ENCODE measurements around the gene DYNC2H1.
A peak's percentile ranks its signal among the peaks of the same experiment; 100 is the strongest.

The DYNC2H1 gene, protein sequence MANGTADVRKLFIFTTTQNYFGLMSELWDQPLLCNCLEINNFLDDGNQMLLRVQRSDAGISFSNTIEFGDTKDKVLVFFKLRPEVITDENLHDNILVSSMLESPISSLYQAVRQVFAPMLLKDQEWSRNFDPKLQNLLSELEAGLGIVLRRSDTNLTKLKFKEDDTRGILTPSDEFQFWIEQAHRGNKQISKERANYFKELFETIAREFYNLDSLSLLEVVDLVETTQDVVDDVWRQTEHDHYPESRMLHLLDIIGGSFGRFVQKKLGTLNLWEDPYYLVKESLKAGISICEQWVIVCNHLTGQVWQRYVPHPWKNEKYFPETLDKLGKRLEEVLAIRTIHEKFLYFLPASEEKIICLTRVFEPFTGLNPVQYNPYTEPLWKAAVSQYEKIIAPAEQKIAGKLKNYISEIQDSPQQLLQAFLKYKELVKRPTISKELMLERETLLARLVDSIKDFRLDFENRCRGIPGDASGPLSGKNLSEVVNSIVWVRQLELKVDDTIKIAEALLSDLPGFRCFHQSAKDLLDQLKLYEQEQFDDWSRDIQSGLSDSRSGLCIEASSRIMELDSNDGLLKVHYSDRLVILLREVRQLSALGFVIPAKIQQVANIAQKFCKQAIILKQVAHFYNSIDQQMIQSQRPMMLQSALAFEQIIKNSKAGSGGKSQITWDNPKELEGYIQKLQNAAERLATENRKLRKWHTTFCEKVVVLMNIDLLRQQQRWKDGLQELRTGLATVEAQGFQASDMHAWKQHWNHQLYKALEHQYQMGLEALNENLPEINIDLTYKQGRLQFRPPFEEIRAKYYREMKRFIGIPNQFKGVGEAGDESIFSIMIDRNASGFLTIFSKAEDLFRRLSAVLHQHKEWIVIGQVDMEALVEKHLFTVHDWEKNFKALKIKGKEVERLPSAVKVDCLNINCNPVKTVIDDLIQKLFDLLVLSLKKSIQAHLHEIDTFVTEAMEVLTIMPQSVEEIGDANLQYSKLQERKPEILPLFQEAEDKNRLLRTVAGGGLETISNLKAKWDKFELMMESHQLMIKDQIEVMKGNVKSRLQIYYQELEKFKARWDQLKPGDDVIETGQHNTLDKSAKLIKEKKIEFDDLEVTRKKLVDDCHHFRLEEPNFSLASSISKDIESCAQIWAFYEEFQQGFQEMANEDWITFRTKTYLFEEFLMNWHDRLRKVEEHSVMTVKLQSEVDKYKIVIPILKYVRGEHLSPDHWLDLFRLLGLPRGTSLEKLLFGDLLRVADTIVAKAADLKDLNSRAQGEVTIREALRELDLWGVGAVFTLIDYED (N-terminal part only)
- total RNA-seq = 20.4 to 22.0 (median 21.9) reads per million in 3 donors

DNA sequence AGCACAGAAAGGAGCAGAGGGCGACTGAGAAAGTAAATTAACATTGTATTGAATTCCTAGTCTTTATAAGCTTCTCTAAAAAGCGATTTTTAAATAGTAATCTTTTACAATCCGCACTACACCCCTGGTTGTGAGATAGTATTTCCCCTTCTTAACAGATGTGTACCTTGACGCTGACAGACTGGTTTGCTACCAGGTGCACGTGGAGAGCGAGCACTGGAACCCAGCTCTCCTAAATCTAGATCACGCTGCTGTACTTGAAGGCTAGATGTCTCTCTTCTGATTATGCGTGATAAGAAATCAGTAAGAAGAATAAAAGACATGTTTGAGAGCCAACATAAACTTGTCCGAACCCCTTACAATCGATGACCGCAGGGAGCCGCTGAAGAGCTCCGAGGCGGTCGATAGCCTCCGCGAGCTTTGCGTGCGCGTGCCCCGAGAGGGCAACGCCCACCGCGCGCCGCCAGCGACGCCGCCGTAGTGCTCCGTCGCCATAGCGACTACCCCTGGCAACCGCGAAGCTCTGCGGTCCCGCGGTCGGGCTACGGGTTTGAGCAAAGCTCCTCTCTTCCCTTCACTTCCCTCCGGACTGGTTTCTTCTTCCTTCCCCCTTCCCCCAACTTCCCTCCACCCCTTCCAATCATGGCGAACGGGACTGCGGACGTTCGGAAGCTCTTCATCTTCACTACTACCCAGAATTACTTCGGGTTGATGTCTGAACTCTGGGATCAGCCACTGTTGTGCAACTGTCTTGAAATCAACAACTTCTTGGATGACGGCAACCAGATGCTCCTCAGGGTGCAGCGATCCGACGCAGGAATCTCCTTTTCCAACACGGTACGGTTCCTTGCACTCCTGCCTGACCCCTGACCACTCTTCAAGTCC, at the start of gene DYNC2H1:
TSS of gene DYNC2H1 (plus strand) at position 494 of the 885 bp plus-strand sequence. CDS start at position 643, 149 bp downstream.
- H3K4me3 ChIP-seq (ENCODE audit: insufficient read depth, low read depth, low read length, poor library complexity, severe bottlenecking) = peak within 1 kb of the TSS; percentile 66
- no peaks in the 10 kb centered on the region for H3K9me3 ChIP-seq (ENCODE audit: control insufficient read depth, low read length)
- H3K27ac ChIP-seq (ENCODE audit: insufficient read depth, low read length, poor library complexity, severe bottlenecking) = peak within 1 kb of the TSS; percentile 57
- no peaks in the 10 kb centered on the region for H3K4me1 ChIP-seq (ENCODE audit: control insufficient read depth, insufficient read depth, low read length, poor library complexity, severe bottlenecking)
- no peaks in the 10 kb centered on the region for H3K36me3 ChIP-seq (ENCODE audit: control insufficient read depth, insufficient read depth, low read length)
- H3K27me3 ChIP-seq (replicated peaks; ENCODE audit: control insufficient read depth, insufficient read depth, low read length, poor library complexity, severe bottlenecking) = no peaks in the 10 kb centered on the region
- peak; percentile 78 to 85 (median 81) for DNase-seq

DNA sequence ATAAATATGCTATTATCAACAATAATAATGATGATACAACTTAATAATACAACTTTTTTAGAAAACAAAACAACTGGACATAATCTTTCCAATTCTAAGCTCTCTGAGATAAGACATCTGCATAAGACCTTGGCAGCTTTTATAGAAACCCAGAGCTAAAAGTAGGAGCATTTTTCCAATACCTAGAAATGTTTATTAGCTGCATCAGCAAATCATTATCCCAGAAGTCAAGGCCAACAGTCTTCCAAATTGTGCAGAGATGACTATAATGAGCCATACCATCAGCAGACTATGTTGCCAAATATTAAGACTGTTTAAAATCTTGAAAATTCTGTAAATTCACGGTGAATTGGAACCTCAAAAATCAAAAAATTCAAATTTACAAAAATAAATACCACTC, 47.6 kb upstream of the DYNC2H1 start:
- H3K9me3 ChIP-seq (ENCODE audit: control insufficient read depth, low read length) = no peaks in the 10 kb centered on the region
- H3K36me3 ChIP-seq (ENCODE audit: control insufficient read depth, insufficient read depth, low read length) = peaks cover 37% of the 10 kb centered on the region
- DNase-seq = no peak
- no peak overlapping the region for H3K27ac ChIP-seq (ENCODE audit: insufficient read depth, low read length, poor library complexity, severe bottlenecking)
- no peak overlapping the region for H3K4me3 ChIP-seq (ENCODE audit: insufficient read depth, low read depth, low read length, poor library complexity, severe bottlenecking)
- H3K27me3 ChIP-seq (replicated peaks; ENCODE audit: control insufficient read depth, insufficient read depth, low read length, poor library complexity, severe bottlenecking) = no peaks in the 10 kb centered on the region
- no peaks in the 10 kb centered on the region for H3K4me1 ChIP-seq (ENCODE audit: control insufficient read depth, insufficient read depth, low read length, poor library complexity, severe bottlenecking)

DNA sequence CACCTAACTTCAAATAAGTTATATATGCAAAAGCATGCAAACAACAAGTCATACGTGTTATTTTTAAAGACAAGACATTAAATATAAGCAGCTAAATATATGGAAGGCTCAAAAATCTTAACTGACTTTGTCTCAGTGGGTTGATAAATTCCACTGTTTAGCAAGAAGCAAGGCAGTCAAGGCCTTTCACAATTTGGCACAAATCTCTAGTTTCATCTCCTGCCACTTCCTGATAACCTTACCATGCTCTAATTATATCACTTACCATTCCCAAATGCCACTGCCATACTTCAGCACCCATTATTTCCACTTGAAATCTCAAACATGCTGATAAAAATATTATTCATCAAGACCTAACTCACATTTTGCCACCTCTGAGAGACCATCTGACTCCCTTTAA, 42.1 kb upstream of the DYNC2H1 start:
- Histone ChIP-seq H3K9me3 (ENCODE audit: control insufficient read depth, low read length) (no peaks in the 10 kb centered on the region), H3K4me1 (ENCODE audit: control insufficient read depth, insufficient read depth, low read length, poor library complexity, severe bottlenecking) (peaks cover 4% of the 10 kb centered on the region), H3K27me3 (replicated peaks; ENCODE audit: control insufficient read depth, insufficient read depth, low read length, poor library complexity, severe bottlenecking) (no peaks in the 10 kb centered on the region), H3K27ac (ENCODE audit: insufficient read depth, low read length, poor library complexity, severe bottlenecking) (no peak overlapping the region), H3K36me3 (ENCODE audit: control insufficient read depth, insufficient read depth, low read length) (peaks cover 19% of the 10 kb centered on the region), H3K4me3 (ENCODE audit: insufficient read depth, low read depth, low read length, poor library complexity, severe bottlenecking) (no peak overlapping the region)
- no peak for DNase-seq

DNA sequence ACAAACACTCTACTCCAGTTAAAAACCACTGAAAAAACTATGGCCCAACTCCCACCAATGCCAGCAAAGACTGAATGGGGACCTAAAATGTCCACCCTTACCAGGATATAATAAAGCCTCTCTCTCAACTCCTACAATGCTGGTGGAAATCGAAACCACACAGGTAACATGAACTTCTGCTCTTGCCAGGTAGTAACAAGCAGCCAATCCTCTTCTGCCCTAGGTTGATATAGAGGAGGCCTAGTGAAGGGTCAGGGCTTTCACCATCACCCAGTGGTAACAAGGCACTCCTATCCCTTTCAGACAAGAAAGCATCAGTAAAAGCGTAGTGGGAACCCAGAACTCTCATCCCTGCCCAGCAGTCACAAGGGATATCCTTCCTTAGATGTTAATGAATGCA, 39.9 kb upstream of the DYNC2H1 start:
- H3K27ac ChIP-seq (ENCODE audit: insufficient read depth, low read length, poor library complexity, severe bottlenecking) = no peak overlapping the region
- peaks cover 4% of the 10 kb centered on the region for H3K4me1 ChIP-seq (ENCODE audit: control insufficient read depth, insufficient read depth, low read length, poor library complexity, severe bottlenecking)
- H3K27me3 ChIP-seq (replicated peaks; ENCODE audit: control insufficient read depth, insufficient read depth, low read length, poor library complexity, severe bottlenecking) = no peaks in the 10 kb centered on the region

DNA sequence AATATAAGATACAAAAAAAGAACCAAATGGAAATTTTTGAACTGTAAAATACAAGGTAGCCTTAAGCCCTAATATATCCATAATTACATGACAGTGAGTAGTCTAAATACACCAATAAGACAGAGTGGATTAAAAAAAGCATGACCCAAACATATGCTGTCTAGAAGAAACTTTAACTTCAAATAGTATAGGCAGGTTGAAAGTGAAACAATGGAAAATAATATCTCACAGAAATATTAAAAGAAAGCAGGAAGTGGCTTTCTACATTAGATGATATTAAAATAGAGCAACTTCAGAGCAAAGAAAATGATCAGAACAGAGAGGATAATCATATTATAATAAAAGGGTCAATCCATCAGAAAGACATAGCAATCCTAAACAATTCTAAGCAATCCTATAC, 39.1 kb upstream of the DYNC2H1 start:
- H3K27ac ChIP-seq (ENCODE audit: insufficient read depth, low read length, poor library complexity, severe bottlenecking) = no peak overlapping the region
- no peaks in the 10 kb centered on the region for H3K9me3 ChIP-seq (ENCODE audit: control insufficient read depth, low read length)
- H3K27me3 ChIP-seq (replicated peaks; ENCODE audit: control insufficient read depth, insufficient read depth, low read length, poor library complexity, severe bottlenecking) = no peaks in the 10 kb centered on the region
- no peak for DNase-seq
- peak overlapping the region; percentile 7 for H3K4me3 ChIP-seq (ENCODE audit: insufficient read depth, low read depth, low read length, poor library complexity, severe bottlenecking)
- H3K36me3 ChIP-seq (ENCODE audit: control insufficient read depth, insufficient read depth, low read length) = no peaks in the 10 kb centered on the region
- peaks cover 4% of the 10 kb centered on the region for H3K4me1 ChIP-seq (ENCODE audit: control insufficient read depth, insufficient read depth, low read length, poor library complexity, severe bottlenecking)

More for the DNA sequence above, 39.9 kb upstream of the DYNC2H1 start:
- Histone ChIP-seq H3K4me3 (ENCODE audit: insufficient read depth, low read depth, low read length, poor library complexity, severe bottlenecking) (peak overlapping the region; percentile 7), H3K9me3 (ENCODE audit: control insufficient read depth, low read length) (no peaks in the 10 kb centered on the region), H3K36me3 (ENCODE audit: control insufficient read depth, insufficient read depth, low read length) (no peaks in the 10 kb centered on the region)
- DNase-seq = no peak

DNA sequence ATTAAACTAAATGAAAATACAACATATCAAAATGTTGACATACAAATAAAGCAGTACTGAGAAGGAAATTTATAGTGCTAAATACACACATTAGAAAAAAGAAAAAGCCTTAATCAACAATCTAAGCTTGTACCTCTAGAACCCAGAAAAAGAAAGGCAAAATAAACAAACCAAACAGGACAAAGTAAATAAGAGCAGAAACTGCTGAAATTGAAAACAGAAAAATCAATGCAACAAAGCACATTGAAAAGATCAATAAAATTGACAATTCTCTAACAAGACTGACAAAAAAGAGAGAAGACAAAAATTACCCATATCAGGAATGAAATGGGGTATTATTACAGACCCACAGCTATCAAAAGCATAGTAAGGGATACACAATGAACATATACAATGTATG, 38.2 kb upstream of the DYNC2H1 start:
- H3K4me3 ChIP-seq (ENCODE audit: insufficient read depth, low read depth, low read length, poor library complexity, severe bottlenecking) = no peak overlapping the region
- H3K27me3 ChIP-seq (replicated peaks; ENCODE audit: control insufficient read depth, insufficient read depth, low read length, poor library complexity, severe bottlenecking) = no peaks in the 10 kb centered on the region
- peaks cover 4% of the 10 kb centered on the region for H3K4me1 ChIP-seq (ENCODE audit: control insufficient read depth, insufficient read depth, low read length, poor library complexity, severe bottlenecking)
- no peak for DNase-seq
- H3K36me3 ChIP-seq (ENCODE audit: control insufficient read depth, insufficient read depth, low read length) = no peaks in the 10 kb centered on the region
- no peaks in the 10 kb centered on the region for H3K9me3 ChIP-seq (ENCODE audit: control insufficient read depth, low read length)
- H3K27ac ChIP-seq (ENCODE audit: insufficient read depth, low read length, poor library complexity, severe bottlenecking) = no peak overlapping the region

DNA sequence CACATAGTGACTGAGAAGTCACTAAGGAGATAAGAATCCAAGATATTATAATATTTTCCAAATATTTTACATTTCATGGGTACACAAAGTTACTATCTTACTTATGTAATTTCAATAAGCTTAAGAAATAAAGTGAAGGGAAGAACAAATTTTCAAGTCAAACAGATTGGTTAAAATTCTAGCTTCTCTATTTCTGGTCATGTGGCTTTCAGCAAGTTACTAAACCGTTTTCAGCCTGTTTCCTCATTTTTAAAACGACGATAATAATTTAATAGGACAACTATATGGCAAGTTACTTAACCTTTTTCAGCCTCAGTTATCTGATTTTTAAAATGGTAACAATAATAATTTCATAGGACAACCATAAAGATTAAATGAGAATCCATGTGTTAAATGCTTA, 32.9 kb upstream of the DYNC2H1 start:
- H3K4me3 ChIP-seq (ENCODE audit: insufficient read depth, low read depth, low read length, poor library complexity, severe bottlenecking) = no peak overlapping the region
- H3K36me3 ChIP-seq (ENCODE audit: control insufficient read depth, insufficient read depth, low read length) = peaks cover 17% of the 10 kb centered on the region
- no peak for DNase-seq
- no peaks in the 10 kb centered on the region for H3K4me1 ChIP-seq (ENCODE audit: control insufficient read depth, insufficient read depth, low read length, poor library complexity, severe bottlenecking)
- no peaks in the 10 kb centered on the region for H3K27me3 ChIP-seq (replicated peaks; ENCODE audit: control insufficient read depth, insufficient read depth, low read length, poor library complexity, severe bottlenecking)
- H3K9me3 ChIP-seq (ENCODE audit: control insufficient read depth, low read length) = no peaks in the 10 kb centered on the region
- H3K27ac ChIP-seq (ENCODE audit: insufficient read depth, low read length, poor library complexity, severe bottlenecking) = no peak overlapping the region

DNA sequence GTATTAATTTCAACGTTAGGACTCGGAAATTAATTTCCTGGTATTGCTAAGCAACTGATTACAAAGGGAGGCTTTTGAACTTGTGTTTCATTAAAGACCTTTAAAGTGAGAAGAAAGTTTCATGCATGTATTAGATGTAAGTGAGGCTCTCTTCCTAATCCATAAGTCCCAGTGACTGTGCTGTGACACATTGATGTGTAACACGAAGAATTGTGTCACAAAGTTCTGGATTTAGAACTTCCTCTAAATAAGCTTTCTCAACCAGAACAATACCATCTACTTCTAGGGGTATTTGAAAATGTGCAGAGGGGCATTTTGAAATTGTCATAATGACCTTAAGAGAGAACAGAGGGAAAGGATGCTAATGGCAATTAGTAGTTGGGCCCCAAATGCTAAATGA, 31.7 kb upstream of the DYNC2H1 start:
- Histone ChIP-seq H3K36me3 (ENCODE audit: control insufficient read depth, insufficient read depth, low read length) (peaks cover 18% of the 10 kb centered on the region), H3K27ac (ENCODE audit: insufficient read depth, low read length, poor library complexity, severe bottlenecking) (no peak overlapping the region), H3K9me3 (ENCODE audit: control insufficient read depth, low read length) (no peaks in the 10 kb centered on the region), H3K27me3 (replicated peaks; ENCODE audit: control insufficient read depth, insufficient read depth, low read length, poor library complexity, severe bottlenecking) (no peaks in the 10 kb centered on the region), H3K4me3 (ENCODE audit: insufficient read depth, low read depth, low read length, poor library complexity, severe bottlenecking) (no peak overlapping the region), H3K4me1 (ENCODE audit: control insufficient read depth, insufficient read depth, low read length, poor library complexity, severe bottlenecking) (no peaks in the 10 kb centered on the region)
- DNase-seq = no peak

DNA sequence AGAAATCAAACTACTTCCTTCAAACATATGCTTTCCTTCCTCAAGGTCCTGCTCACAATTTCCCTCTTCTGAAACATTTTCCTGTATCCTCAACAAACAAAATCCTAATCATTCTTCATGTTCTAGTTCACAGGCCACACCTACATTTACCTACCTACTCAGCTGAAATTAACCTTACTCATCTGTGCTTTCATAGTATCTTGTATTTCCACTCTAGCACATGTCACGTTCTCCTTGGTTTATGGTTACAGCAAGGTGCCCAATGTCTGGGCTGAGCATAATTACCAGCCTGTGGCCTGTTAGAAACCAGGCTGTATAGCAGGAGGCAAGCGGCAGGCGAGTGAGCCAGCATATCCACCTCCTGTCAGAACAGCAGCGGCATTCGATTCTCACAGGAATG, 30.5 kb upstream of the DYNC2H1 start:
- Histone ChIP-seq H3K27ac (ENCODE audit: insufficient read depth, low read length, poor library complexity, severe bottlenecking) (no peak overlapping the region), H3K4me1 (ENCODE audit: control insufficient read depth, insufficient read depth, low read length, poor library complexity, severe bottlenecking) (no peaks in the 10 kb centered on the region), H3K27me3 (replicated peaks; ENCODE audit: control insufficient read depth, insufficient read depth, low read length, poor library complexity, severe bottlenecking) (no peaks in the 10 kb centered on the region), H3K9me3 (ENCODE audit: control insufficient read depth, low read length) (no peaks in the 10 kb centered on the region), H3K36me3 (ENCODE audit: control insufficient read depth, insufficient read depth, low read length) (peaks cover 21% of the 10 kb centered on the region), H3K4me3 (ENCODE audit: insufficient read depth, low read depth, low read length, poor library complexity, severe bottlenecking) (no peak overlapping the region)
- no peak for DNase-seq

Data from effector memory CD4-positive, alpha-beta T cell (primary cell).